Keratinocyte (primary cell): Measurements from ENCODE around the gene UCN3. TPM values are rescaled to one million over a fixed set of nuclear protein-coding genes. Genes with fewer than 3 reads are reported as not detected.

Experiments used
- DNase-seq: peaks from one replicate; pipeline ENCODE4 v3.0.0-alpha.2; 2011; ENCODE audit warnings: low read depth, missing footprints, low spot score
- FAIRE-seq: peaks from 2 replicates; lab custom pipeline; 2011; peaks lifted over from hg19 to GRCh38; lab: Jason Lieb, UNC
- H2AFZ ChIP-seq: 2 replicates; pipeline ENCODE4 v1.6.0; 2012; ENCODE audit warnings: low read length, control low read depth, inconsistent platforms; ENCODE audit not compliant: control insufficient read depth
- H3K27ac ChIP-seq: 2 replicates; pipeline ENCODE4 v1.5.1; 2011; ENCODE audit warnings: low read length; ENCODE audit not compliant: control insufficient read depth, insufficient read depth
- H3K27me3 ChIP-seq: 3 replicates; pipeline ENCODE4 v1.6.0; 2011; ENCODE audit warnings: low read length; ENCODE audit not compliant: control insufficient read depth, insufficient read depth; ENCODE audit errors: extremely low read depth
- H3K36me3 ChIP-seq, 2 experiments: 2 replicates in 1 of 2; 3 replicates in 1 of 2; pipeline ENCODE4 v1.5.1; 2011; ENCODE audit warnings: low read length in 2 of 2, mild to moderate bottlenecking in 1 of 2; ENCODE audit not compliant: control insufficient read depth in 2 of 2, insufficient read depth in 2 of 2; ENCODE audit errors: extremely low read depth in 1 of 2
- H3K4me1 ChIP-seq: 3 replicates; pipeline ENCODE4 v1.5.1; 2011; ENCODE audit warnings: low read length; ENCODE audit not compliant: control insufficient read depth, insufficient read depth; ENCODE audit errors: extremely low read depth
- H3K4me2 ChIP-seq: 3 replicates; pipeline ENCODE4 v1.6.0; 2011; ENCODE audit warnings: low read depth, low read length; ENCODE audit not compliant: control insufficient read depth, insufficient read depth; ENCODE audit errors: extremely low read depth
- H3K4me3 ChIP-seq, 3 experiments: fragments of 200-600 bp in 1 of 3; sonication (generic) in 1 of 3; 2 replicates in 2 of 3; 3 replicates in 1 of 3; pipeline ENCODE4 v1.5.1; 2011 to 2016; ENCODE audit warnings: low read length in 3 of 3, mild to moderate bottlenecking in 3 of 3, control low read depth in 2 of 3, inconsistent platforms in 1 of 3, low read depth in 1 of 3, mixed read lengths in 1 of 3, mixed run types in 1 of 3, moderate library complexity in 1 of 3; ENCODE audit not compliant: control insufficient read depth in 2 of 3, insufficient read depth in 2 of 3; ENCODE audit errors: extremely low read depth in 1 of 3
- H3K79me2 ChIP-seq: 2 replicates; pipeline ENCODE4 v1.6.0; 2012; ENCODE audit warnings: low read length; ENCODE audit not compliant: control insufficient read depth, insufficient read depth
- H3K9ac ChIP-seq: 3 replicates; pipeline ENCODE4 v1.6.0; 2011; ENCODE audit warnings: low read length; ENCODE audit not compliant: control insufficient read depth, insufficient read depth; ENCODE audit errors: extremely low read depth
- H3K9me1 ChIP-seq: 3 replicates; pipeline ENCODE4 v1.6.0; 2011; ENCODE audit warnings: low read length; ENCODE audit not compliant: control insufficient read depth, insufficient read depth; ENCODE audit errors: extremely low read depth
- H3K9me3 ChIP-seq: 2 replicates; pipeline ENCODE4 v1.5.1; 2012; ENCODE audit warnings: low read depth, low read length; ENCODE audit not compliant: control insufficient read depth
- H4K20me1 ChIP-seq: 3 replicates; pipeline ENCODE4 v1.6.0; 2011; ENCODE audit warnings: low read length; ENCODE audit not compliant: control insufficient read depth, insufficient read depth; ENCODE audit errors: extremely low read depth
- CTCF ChIP-seq, 3 experiments: IDR thresholded peaks in 1 of 3; conservative IDR thresholded peaks in 1 of 3; optimal IDR thresholded peaks in 1 of 3; 2 replicates in 2 of 3; 3 replicates in 1 of 3; pipeline versions ENCODE3 to v1.5.1; 2011; ENCODE audit warnings: low read length in 3 of 3, mild to moderate bottlenecking in 3 of 3, moderate library complexity in 2 of 3, control low read depth in 1 of 3, inconsistent platforms in 1 of 3; ENCODE audit not compliant: insufficient read depth in 2 of 3; ENCODE audit errors: extremely low read depth in 1 of 3
- EZH2 ChIP-seq: IDR thresholded peaks from one replicate; pipeline ENCODE4 v1.6.1; 2012; ENCODE audit warnings: inconsistent platforms, mild to moderate bottlenecking, low read length, moderate library complexity
- dilution Hi-C: fragments of 300-500 bp; cut with MboI; formaldehyde crosslinking; loops from one replicate; pipeline ENCODE4 v1.7.0; 2020; ENCODE audit warnings: low sequenced_read_pairs; ENCODE audit not compliant: extremely low pct_ligation_motif_present
- polyA plus RNA-seq, 5 experiments: library from polyadenylated mRNA; depleted of rRNA in 3 of 5; stranded (reverse) in 3 of 5; stranded (forward) in 1 of 5; unstranded in 1 of 5; fragments of >200 nt; gene quantifications; 1 replicate in 1 of 5; 2 replicates in 3 of 5; 3 replicates in 1 of 5; pipeline versions ENCODE4 v1.2.1 to v1.2.3, GENCODE V29; 2011 to 2012; ENCODE audit warnings: missing spikeins in 2 of 5, low read depth in 1 of 5, low replicate concordance in 1 of 5

UCN3 gene
- polyA plus RNA-seq, 1 donor (not counting 4 experiments of a cell fraction or from before 2014, with no cell fraction given), result not detected

DNA sequence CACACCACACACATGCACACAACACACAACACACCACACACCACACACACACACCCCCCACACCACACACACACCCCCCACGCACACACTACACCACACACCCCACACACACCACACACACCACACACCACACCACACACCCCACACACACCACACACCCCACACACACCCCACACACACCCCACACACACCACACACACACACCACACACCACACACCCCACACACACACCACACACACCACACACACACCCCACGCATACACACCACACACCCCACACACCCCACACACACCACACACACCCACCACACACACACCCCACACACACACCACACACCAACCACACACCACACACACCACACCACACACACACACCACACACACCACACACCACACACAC lies 16.4 kb downstream of the UCN3 start:
- dilution Hi-C loops, result no loop called here
- H3K9me3 ChIP-seq, result no peaks in the 10 kb centered on the region
- H3K36me3 ChIP-seq, result no peaks in the 10 kb centered on the region
- DNase-seq, result no peak
- no peak overlapping the region for H2AFZ ChIP-seq
- H3K79me2 ChIP-seq, result no peaks in the 10 kb centered on the region
- no peak overlapping the region for H3K9ac ChIP-seq
- H3K4me1 ChIP-seq, result no peaks in the 10 kb centered on the region
- H3K27ac ChIP-seq, result no peak overlapping the region
- no peak for TF ChIP-seq CTCF (optimal IDR thresholded peaks at IDR 0.05 in 1 of 3, IDR thresholded peaks at IDR 0.05 in 1 of 3, conservative IDR thresholded peaks at IDR 0.05 in 1 of 3; ENCODE audit: extremely low read depth in 1 of 3, insufficient read depth in 2 of 3, low read length in 3 of 3)
- no peak for TF ChIP-seq EZH2
- FAIRE-seq, result peak; percentile 81
- no peaks in the 10 kb centered on the region for H3K9me1 ChIP-seq
- H3K4me2 ChIP-seq, result no peak overlapping the region
- H4K20me1 ChIP-seq, result no peaks in the 10 kb centered on the region
- peaks cover 3% of the 10 kb centered on the region for H3K27me3 ChIP-seq
- no peak overlapping the region for H3K4me3 ChIP-seq

DNA sequence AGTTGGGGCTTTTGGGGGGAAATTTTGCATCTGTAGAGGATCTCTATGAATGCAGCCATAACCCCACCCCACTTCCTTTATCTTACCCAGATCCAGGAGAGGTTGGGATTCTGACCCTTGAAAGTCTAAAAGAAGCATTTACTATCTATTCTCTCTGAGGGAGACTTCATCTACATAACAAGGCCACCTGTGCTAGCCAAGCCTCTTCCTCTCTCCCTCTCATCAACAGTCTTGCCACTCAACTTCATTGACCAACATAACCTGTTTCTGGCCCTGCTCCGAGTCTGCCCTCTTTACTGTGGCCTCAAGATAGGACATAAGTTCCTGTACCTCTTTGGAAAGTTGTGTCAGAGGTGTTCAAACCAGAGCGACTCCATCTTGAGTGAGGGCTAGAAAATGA lies 20.5 kb downstream of the UCN3 start:
- FAIRE-seq, result no peak
- no peak for DNase-seq

More for the DNA sequence above, 20.5 kb downstream of the UCN3 start:
- Histone ChIP-seq H3K4me3 (no peak overlapping the region), H3K79me2 (no peaks in the 10 kb centered on the region), H3K4me2 (no peak overlapping the region), H3K9me3 (no peaks in the 10 kb centered on the region), H3K9me1 (no peaks in the 10 kb centered on the region), H3K9ac (no peak overlapping the region), H3K36me3 (no peaks in the 10 kb centered on the region), H3K27ac (no peak overlapping the region), H3K4me1 (no peaks in the 10 kb centered on the region), H2AFZ (no peak overlapping the region), H3K27me3 (peaks cover 3% of the 10 kb centered on the region), H4K20me1 (no peaks in the 10 kb centered on the region)
- dilution Hi-C loops, result no loop called here
- TF ChIP-seq CTCF (optimal IDR thresholded peaks at IDR 0.05 in 1 of 3, IDR thresholded peaks at IDR 0.05 in 1 of 3, conservative IDR thresholded peaks at IDR 0.05 in 1 of 3; ENCODE audit: extremely low read depth in 1 of 3, insufficient read depth in 2 of 3, low read length in 3 of 3), result no peak
- TF ChIP-seq EZH2, result no peak
